WTC11 (cell line): ENCODE results near the gene ALG10.

Source experiments
- CTCF ChIP-seq: fragments of 200-600 bp; IDR thresholded peaks from 2 replicates; pipeline ENCODE4 v1.8.0; 2022; ENCODE audit warnings: antibody characterized with exemption
- ERG ChIP-seq: fragments of 250-450 bp; sonication (Bioruptor Pico); IDR thresholded peaks from 2 replicates; pipeline ENCODE4 v1.8.0; 2021; ENCODE audit warnings: mild to moderate bottlenecking
- HMGXB4 ChIP-seq: sonication (generic); formaldehyde crosslinking; IDR thresholded peaks from 2 replicates; pipeline ENCODE4 v1.8.1; 2023; ENCODE audit warnings: mild to moderate bottlenecking, moderate library complexity, missing genetic modification reagents
- IRF2 ChIP-seq: sonication (generic); formaldehyde crosslinking; IDR thresholded peaks from 2 replicates; pipeline ENCODE4 v1.8.0; 2022; ENCODE audit warnings: low read depth, missing genetic modification reagents, borderline replicate concordance
- NFYB ChIP-seq: sonication (generic); formaldehyde crosslinking; conservative IDR thresholded peaks from 2 replicates; pipeline ENCODE4 v1.8.0; 2022; ENCODE audit warnings: low read depth, missing genetic modification reagents
- NR1H2 ChIP-seq: sonication (generic); formaldehyde crosslinking; IDR thresholded peaks from 2 replicates; pipeline ENCODE4 v1.9.0; 2021; ENCODE audit warnings: mild to moderate bottlenecking, moderate library complexity, missing genetic modification reagents
- NR2C2 ChIP-seq: sonication (generic); formaldehyde crosslinking; IDR thresholded peaks from 2 replicates; pipeline ENCODE4 v1.8.0; 2022; ENCODE audit warnings: mild to moderate bottlenecking, missing genetic modification reagents
- PRRX2 ChIP-seq: fragments of 250-450 bp; sonication (Bioruptor Pico); IDR thresholded peaks from 2 replicates; pipeline ENCODE4 v1.8.0; 2021; ENCODE audit warnings: mild to moderate bottlenecking
- TF ChIP-seq, protein P1 (sequence below): sonication (generic); formaldehyde crosslinking; IDR thresholded peaks from 2 replicates; pipeline ENCODE4 v1.8.1; 2022; ENCODE audit warnings: low read depth, missing genetic modification reagents, borderline replicate concordance
- TF ChIP-seq, protein P2 (sequence below): sonication (generic); formaldehyde crosslinking; IDR thresholded peaks from 2 replicates; pipeline ENCODE4 v1.8.1; 2022; ENCODE audit warnings: missing genetic modification reagents, borderline replicate concordance

DNA sequence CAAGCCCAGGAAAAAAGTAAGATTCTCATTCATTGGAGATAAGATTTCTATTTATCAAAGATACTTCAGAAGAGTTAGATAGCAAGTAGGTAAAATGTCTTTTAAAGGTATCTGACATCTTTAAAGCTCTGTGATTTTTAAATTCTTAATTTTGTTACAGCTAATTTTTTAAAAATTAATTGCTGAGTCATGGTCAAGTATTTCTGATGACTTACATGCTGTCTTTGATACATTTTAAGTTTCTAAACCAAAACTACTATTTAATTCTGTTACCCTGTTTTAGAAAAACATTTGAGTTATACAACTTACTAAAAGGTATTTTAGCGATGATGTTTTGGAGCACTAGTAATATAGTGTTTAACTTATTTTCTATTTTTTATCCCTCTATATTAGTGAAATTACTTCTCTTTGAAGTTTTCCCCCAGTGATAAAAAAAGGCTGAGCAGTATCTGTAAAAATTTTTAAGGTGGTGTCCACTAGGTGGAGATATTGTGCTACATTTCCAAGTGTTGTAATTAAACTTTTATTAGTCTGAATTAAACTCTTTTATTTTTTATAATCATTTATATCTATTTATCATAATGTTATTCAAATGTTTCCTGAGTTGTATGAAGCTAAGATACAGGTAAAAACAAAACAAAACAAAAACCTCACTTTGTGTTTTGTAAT, 11.5 kb downstream of the ALG10 start:
- TF ChIP-seq CTCF: 0 out of 2 replicates have a peak, but pooled peaks have one; percentile 17
- TF ChIP-seq, protein P1, sequence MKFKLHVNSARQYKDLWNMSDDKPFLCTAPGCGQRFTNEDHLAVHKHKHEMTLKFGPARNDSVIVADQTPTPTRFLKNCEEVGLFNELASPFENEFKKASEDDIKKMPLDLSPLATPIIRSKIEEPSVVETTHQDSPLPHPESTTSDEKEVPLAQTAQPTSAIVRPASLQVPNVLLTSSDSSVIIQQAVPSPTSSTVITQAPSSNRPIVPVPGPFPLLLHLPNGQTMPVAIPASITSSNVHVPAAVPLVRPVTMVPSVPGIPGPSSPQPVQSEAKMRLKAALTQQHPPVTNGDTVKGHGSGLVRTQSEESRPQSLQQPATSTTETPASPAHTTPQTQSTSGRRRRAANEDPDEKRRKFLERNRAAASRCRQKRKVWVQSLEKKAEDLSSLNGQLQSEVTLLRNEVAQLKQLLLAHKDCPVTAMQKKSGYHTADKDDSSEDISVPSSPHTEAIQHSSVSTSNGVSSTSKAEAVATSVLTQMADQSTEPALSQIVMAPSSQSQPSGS (CRISPR knock-in tag): no peak
- no peak for TF ChIP-seq NR2C2
- TF ChIP-seq ERG (CRISPR knock-in tag): no peak
- TF ChIP-seq HMGXB4: no peak
- no peak for TF ChIP-seq NR1H2 (CRISPR knock-in tag)
- no peak for TF ChIP-seq PRRX2 (CRISPR knock-in tag)
- TF ChIP-seq IRF2 (CRISPR knock-in tag): no peak
- TF ChIP-seq, protein P2, sequence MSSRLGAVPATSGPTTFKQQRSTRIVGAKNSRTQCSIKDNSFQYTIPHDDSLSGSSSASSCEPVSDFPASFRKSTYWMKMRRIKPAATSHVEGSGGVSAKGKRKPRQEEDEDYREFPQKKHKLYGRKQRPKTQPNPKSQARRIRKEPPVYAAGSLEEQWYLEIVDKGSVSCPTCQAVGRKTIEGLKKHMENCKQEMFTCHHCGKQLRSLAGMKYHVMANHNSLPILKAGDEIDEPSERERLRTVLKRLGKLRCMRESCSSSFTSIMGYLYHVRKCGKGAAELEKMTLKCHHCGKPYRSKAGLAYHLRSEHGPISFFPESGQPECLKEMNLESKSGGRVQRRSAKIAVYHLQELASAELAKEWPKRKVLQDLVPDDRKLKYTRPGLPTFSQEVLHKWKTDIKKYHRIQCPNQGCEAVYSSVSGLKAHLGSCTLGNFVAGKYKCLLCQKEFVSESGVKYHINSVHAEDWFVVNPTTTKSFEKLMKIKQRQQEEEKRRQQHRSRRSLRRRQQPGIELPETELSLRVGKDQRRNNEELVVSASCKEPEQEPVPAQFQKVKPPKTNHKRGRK (CRISPR knock-in tag): no peak
- TF ChIP-seq NFYB: no peak
